ENCODE results near the gene TMEM87A. TPM values are rescaled to one million over a fixed set of nuclear protein-coding genes. Genes with fewer than 3 reads are reported as not detected.

TMEM87A gene
- total RNA-seq, 1 donor from 2014 or later: 44.8 TPM

- no peak for TF ChIP-seq CTCF (IDR thresholded peaks at IDR 0.05)
- H3K4me3 Mint-ChIP-seq (ENCODE audit: unreplicated experiment): no peak overlapping the region
- H3K27ac Mint-ChIP-seq (ENCODE audit: unreplicated experiment): no peak overlapping the region
- no peaks in the 10 kb centered on the region for H3K4me1 Mint-ChIP-seq (ENCODE audit: unreplicated experiment)
- H3K27me3 Mint-ChIP-seq (ENCODE audit: unreplicated experiment): no peaks in the 10 kb centered on the region
- no peaks in the 10 kb centered on the region for H3K9me3 Mint-ChIP-seq (ENCODE audit: unreplicated experiment)
- no peak for DNase-seq (ENCODE audit: extremely low spot score, unreplicated experiment)
- H3K36me3 Mint-ChIP-seq (ENCODE audit: unreplicated experiment): peaks cover 63% of the 10 kb centered on the region
Measured at GRCh38 chr15:42172475-42172874, 100.8 kb downstream of the TMEM87A start.

- no peak overlapping the region for H3K27ac Mint-ChIP-seq (ENCODE audit: unreplicated experiment)
- peaks cover 66% of the 10 kb centered on the region for H3K36me3 Mint-ChIP-seq (ENCODE audit: unreplicated experiment)
Measured at GRCh38 chr15:42171795-42172194, 101.4 kb downstream of the TMEM87A start.

GRCh38 chr15:42171122-42171521, 102.1 kb downstream of the TMEM87A start:
- no peaks in the 10 kb centered on the region for H3K4me1 Mint-ChIP-seq (ENCODE audit: unreplicated experiment)
- peaks cover 72% of the 10 kb centered on the region for H3K36me3 Mint-ChIP-seq (ENCODE audit: unreplicated experiment)
- no peak for TF ChIP-seq CTCF (IDR thresholded peaks at IDR 0.05)
- H3K4me3 Mint-ChIP-seq (ENCODE audit: unreplicated experiment): no peak overlapping the region
- no peak for DNase-seq (ENCODE audit: extremely low spot score, unreplicated experiment)
- H3K27me3 Mint-ChIP-seq (ENCODE audit: unreplicated experiment): no peaks in the 10 kb centered on the region
- no peak overlapping the region for H3K27ac Mint-ChIP-seq (ENCODE audit: unreplicated experiment)
- no peaks in the 10 kb centered on the region for H3K9me3 Mint-ChIP-seq (ENCODE audit: unreplicated experiment)

More at GRCh38 chr15:42171795-42172194, 101.4 kb downstream of the TMEM87A start:
- H3K27me3 Mint-ChIP-seq (ENCODE audit: unreplicated experiment): no peaks in the 10 kb centered on the region
- no peak for DNase-seq (ENCODE audit: extremely low spot score, unreplicated experiment)
- H3K4me3 Mint-ChIP-seq (ENCODE audit: unreplicated experiment): no peak overlapping the region
- no peak for TF ChIP-seq CTCF (IDR thresholded peaks at IDR 0.05)
- H3K4me1 Mint-ChIP-seq (ENCODE audit: unreplicated experiment): no peaks in the 10 kb centered on the region
- no peaks in the 10 kb centered on the region for H3K9me3 Mint-ChIP-seq (ENCODE audit: unreplicated experiment)

GRCh38 chr15:42166225-42166940, 106.8 kb downstream of the TMEM87A start:
- Mint-ChIP-seq H3K4me1 (ENCODE audit: unreplicated experiment) (no peaks in the 10 kb centered on the region), H3K27me3 (ENCODE audit: unreplicated experiment) (no peaks in the 10 kb centered on the region)

More at GRCh38 chr15:42166225-42166940, 106.8 kb downstream of the TMEM87A start:
- Mint-ChIP-seq H3K36me3 (ENCODE audit: unreplicated experiment) (peaks cover 75% of the 10 kb centered on the region), H3K9me3 (ENCODE audit: unreplicated experiment) (no peaks in the 10 kb centered on the region), H3K27ac (ENCODE audit: unreplicated experiment) (no peak overlapping the region), H3K4me3 (ENCODE audit: unreplicated experiment) (no peak overlapping the region)
- DNase-seq (ENCODE audit: extremely low spot score, unreplicated experiment): peak; percentile 75
- no peak for TF ChIP-seq CTCF (IDR thresholded peaks at IDR 0.05)
